Sciatic nerve (tissue), 2 donors: ENCODE measurements around the gene CNR1. TPM values are rescaled to one million over a fixed set of nuclear protein-coding genes. Genes with fewer than 3 reads are reported as not detected.

Experiments
- ATAC-seq: fragments of 200-7000 bp; cut with Tn5 transposase; one replicate; pipeline ENCODE4 v1.9.1; 2020; ENCODE audit warnings: mild to moderate bottlenecking, moderate library complexity
- DNase-seq: peaks from one replicate; pipeline ENCODE4 v3.0.0-alpha.2; 2020; ENCODE audit warnings: low spot score
- intact Hi-C: fragments of 100-400 bp; cut with DNase I; formaldehyde crosslinking; loops from one replicate; pipeline ENCODE4 v1.14.2; 2022
- total RNA-seq: library from RNA; stranded (reverse); fragmentation: NEBNext Ultra II Directional; extraction: Animal tissue kit (Norgen Biotek cat#: 25700); gene quantifications from one replicate; pipeline ENCODE4 v1.2.1, GENCODE V29; 2021
- donor health status: DM: no; HTN: no; CAD: no.
- donor health status: DM: no; HTN: no; CAD: no.

CNR1 gene
- total RNA-seq, 1 donor from 2014 or later = 3.5 TPM

DNA sequence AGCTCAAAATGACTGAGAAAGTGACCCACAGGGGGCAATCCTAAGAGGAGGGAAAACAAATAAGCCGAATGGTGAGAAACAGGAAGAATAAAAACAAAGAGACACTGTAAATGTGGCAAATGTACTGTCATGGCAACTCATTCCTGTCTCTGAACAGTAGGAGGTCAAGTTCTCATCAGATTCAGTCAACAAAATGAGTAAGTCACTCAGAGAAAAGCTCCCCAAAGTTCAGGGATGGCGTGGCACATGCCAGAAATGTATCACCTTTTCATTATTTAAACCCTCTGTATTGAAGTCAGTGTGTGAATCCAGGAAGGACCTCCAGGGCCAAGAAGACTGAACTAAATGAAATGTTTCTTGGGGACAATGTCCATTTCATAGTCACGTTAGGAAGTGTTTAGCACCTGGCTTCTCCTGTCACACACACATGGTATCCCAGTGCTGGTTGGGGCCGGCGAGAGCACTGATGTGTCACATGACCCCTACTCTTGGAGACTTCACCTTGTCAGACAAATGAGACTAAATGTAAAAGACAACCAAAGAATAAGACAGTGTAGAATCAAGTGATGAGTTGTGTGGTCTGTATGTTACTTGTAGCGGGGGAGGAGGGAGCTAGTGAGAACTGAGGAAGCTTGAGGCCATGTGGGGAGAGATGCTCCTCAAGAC, 20.7 kb downstream of the CNR1 start:
- ATAC-seq = no peak
- intact Hi-C loops = no loop called here

DNA sequence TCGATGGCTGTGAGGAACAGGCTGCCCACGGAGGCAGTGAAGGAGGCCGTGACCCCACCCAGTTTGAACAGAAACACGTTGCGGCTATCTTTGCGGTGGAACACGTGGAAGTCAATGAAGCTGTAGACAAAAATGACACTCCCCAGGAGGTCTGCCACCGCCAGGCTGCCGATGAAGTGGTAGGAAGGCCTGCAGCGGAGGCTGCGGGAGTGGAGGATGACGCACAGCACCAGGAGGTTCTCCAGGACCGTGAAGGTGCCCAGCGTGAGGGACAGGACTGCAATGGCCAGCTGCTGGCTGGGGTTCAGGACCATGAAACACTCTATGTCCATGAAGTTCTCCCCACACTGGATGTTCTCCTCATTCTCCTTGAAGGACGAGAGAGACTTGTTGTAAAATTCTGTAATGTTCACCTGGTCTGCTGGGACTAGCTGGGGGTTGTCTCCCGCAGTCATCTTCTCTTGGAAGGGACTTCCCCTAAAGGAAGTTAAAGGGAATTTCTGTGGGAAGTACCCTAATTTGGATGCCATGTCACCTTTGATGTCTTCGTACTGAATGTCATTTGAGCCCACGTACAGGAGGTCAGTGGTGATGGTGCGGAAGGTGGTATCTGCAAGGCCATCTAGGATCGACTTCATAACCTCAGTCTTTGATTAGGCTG, 21.4 kb downstream of the CNR1 start:
- ATAC-seq (no peak), DNase-seq (no peak)
- intact Hi-C loops = no loop called here

More for the DNA sequence above, 20.7 kb downstream of the CNR1 start:
- no peak for DNase-seq

DNA sequence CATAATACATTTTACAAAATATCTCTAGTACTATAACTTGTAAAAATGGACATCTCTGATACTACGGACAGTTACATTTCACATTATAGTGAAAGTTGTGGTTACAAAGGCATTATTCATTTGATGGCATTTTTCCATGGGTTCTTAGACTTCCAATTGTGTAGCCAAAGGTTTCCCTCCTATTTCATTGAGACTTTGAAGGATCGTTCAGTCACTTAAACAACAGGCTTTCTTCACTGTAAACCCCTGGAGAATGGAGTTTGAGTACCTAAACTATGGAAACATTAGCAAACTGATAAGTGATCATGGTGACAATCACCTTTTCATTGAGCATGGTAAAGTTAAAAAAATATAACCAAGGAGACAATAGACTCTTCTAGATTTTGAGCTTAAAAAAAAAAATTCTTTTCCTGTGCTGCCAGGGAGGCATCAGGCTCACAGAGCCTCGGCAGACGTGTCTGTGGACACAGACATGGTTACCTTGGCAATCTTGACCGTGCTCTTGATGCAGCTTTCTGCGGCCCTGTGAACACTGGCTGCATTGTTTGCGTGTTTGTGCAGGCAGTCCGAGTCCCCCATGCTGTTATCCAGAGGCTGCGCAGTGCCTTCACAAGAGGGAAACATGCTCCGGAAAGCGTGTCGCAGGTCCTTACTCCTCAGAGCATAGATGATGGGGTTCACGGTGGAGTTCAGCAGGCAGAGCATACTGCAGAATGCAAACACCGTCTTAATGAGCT, 22.6 kb downstream of the CNR1 start:
- ATAC-seq = no peak
- intact Hi-C loops = no loop called here
- no peak for DNase-seq

DNA sequence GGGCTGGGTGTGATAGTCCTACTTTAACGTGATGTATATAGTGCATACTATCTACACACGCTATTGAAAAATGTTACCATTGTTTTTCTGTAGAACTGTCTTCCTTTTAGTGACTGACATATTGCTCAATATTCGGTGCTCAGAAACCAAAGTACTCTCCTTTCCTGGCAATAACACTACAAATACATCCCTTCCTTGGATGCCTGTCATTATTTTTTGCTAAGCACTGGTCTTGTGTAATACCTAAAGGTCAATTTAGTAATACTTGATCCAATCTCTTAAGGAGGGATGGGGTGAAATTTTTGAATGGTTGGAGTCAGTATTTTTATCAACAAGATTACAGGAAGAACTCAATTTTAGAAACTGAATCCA, 23.9 kb downstream of the CNR1 start:
- no peak for ATAC-seq

DNA sequence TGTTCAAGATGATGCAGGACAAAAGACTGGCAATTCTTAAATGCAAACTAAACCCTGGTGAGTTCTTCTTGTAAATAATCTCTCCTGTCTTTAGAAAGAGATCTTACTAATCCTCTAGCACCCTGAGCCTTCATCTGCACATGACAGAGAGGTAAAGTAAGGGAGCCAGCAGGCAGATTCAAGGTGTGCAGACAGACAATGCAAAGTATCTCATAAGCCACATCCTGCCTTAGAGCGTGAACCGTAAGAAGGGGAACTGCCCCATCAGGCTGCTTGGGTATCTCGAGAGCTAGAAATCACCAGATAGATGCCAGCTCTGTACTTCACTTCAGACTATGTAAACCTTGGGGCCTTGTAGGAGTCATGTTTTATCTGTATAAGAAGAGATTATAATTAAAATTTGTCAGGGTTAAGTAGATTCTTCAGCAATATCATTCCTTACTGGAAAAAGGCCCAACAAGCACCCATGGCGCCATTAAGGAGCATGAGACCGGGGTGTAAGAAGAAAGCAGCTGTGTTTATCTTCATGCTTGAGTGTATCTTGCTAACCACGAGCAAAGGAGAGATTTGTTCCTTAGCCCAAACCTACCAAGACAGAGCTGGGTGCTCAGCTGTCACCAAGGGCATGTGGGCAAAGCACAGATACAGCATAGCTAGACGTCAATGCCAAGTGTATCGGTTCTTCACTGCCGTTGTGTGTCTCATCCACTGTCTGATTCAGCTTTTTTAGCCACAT, 24.4 kb downstream of the CNR1 start:
- intact Hi-C loops = no loop called here
- ATAC-seq = no peak
- no peak for DNase-seq

More for the DNA sequence above, 23.9 kb downstream of the CNR1 start:
- DNase-seq = no peak
- intact Hi-C loops = no loop called here

DNA sequence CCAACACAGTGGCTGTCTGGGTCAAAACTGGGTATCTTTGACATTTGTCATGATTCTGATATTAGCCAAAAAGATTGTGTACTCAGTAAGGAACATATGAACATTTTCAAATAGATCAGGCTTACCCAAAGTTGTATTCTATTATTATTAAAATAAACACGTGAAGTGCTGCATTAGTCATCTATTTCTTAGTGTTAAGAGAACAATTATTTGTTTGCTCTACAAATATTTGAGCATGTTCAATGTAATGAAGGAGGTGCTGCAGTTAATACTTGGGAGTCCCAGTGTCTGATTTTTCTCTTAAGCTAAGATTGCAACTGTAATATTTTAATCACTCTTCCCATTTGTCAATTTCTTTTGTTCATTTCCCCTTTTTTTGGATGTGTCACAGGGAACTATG, 28.2 kb downstream of the CNR1 start:
- intact Hi-C loops = no loop called here
- ATAC-seq = no peak
- no peak for DNase-seq

DNA sequence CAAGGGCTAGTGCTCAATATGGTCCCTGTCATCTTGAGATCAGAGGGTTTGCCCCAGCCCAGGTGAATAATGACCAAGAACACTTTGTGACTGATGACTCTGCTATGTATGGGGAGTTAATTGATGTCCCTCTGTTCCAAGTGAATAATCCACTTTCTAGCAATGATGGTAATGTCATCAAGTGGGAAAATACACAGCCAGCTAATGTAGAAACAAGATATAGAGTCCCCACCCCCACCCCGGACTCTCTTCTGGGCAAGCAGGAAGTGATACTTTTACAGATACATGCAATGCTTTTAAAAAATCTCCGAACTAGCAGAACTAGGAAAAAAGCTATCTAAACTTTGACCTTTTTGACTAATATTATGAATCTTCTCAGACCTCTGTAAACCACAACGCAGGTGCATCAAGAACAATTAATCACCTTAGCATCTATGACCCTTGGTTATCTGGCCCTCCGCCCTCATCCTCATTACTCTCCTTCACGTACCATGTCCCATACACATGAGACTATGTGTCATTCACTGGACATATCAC, 30.5 kb downstream of the CNR1 start:
- intact Hi-C loops = no loop called here
- ATAC-seq (no peak), DNase-seq (no peak)

DNA sequence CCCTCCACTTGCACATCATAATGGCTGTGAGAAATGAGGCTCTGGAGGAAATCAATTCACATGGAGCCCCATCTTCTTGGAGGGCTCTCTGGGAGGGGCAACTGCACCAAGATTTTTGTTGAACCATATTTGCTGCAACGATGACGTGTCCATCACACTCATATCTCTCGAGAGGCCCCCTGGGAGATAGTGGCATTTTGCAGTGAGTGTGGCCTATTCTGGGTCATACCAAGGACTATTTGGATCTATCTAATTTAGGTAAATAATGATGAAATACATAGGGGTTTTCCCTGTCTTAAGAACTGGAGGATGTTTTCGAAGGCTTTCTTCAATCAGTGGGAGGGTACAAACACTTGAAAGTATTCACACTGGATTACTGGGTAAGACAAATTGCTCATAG, 31.6 kb downstream of the CNR1 start:
- ATAC-seq (no peak), DNase-seq (no peak)
- intact Hi-C loops = no loop called here

DNA sequence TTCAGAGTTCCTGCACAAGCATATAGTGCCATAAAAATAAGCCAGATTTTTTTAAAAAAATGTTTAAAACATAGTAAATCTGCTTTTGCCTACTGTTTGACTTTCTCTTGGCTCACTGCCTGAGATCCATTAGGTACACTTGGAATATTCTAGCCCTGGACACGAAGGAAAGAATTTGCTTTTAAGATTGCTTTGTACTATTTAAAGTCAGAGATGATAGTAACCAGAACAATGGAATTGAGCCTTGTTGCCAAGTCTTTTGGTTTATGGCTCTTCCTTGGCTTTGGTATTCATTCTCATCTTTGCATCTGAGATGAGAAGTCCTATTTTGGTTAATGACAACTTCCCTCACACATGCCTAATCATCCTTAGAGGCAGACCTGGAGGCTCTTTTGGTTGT, 32.4 kb downstream of the CNR1 start:
- ATAC-seq (no peak), DNase-seq (no peak)
- intact Hi-C loops = no loop called here

DNA sequence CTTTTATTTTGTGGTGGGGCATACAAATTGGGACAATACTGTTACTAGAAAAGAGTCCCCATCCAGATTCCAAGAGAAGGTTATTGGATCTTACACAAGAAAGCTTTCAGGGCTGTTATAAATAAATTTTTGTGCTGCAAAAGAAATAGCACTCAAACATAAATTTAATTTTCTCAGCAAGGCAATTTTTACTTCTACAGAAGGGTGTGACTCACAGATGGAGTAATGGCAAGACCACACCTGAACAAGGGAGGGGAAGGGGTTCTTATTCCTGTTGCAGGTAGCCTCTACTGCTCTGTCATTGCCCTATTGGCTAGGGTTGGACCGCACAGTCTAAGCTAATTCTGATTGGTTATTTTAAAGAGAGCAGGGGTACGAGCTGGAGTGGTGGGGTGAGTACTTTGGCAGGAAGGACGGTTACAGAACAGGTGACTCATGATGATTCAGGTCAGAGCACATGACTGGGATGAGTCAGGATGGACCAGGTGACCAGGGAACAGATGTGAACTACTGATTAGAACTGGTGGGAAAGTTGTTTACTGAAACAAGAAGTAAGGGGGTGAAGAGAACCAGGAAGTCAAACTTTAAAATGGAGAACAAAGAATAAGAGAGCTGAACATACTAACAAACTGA, 41.1 kb downstream of the CNR1 start:
- ATAC-seq (no peak), DNase-seq (no peak)
- intact Hi-C loops = no loop called here

DNA sequence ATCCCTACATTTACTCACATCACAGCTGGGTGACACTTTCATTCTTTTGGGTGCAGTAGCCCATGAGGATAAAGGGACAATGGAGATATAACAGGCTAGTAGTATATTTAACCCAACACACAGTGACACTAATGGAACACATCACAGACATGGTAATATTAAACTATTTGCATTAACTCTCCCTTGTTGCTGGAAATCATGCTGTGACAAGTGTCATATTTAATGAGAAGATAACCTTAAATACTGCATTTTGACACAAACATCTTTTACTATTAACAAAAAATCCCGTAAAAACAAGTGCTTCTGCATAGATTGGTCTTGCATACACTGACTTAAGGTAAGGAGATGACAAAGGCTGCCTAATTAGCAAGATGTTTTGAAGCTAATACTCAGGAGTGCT, 45.5 kb downstream of the CNR1 start:
- intact Hi-C loops = no loop called here
- ATAC-seq (no peak), DNase-seq (no peak)

DNA sequence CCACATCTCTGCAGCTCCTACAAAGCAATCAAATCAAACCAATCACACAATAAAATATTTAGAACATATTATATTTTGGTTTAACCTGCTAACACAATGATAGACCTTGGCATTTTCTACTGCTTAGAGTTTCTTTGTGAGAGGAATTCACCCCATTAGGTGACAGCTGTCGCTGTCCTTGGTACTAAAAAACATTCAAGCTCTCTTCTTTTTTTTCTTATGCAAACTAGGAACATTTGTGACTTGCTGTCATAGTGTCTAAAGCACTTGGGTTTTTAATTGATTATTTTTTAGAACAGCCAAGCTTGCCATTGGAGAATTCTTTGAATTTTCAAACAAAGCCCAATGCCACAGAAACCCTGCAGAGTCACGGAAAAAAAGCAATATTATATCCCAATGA, 46.4 kb downstream of the CNR1 start:
- DNase-seq (no peak), ATAC-seq (no peak)
- intact Hi-C loops = no loop called here

DNA sequence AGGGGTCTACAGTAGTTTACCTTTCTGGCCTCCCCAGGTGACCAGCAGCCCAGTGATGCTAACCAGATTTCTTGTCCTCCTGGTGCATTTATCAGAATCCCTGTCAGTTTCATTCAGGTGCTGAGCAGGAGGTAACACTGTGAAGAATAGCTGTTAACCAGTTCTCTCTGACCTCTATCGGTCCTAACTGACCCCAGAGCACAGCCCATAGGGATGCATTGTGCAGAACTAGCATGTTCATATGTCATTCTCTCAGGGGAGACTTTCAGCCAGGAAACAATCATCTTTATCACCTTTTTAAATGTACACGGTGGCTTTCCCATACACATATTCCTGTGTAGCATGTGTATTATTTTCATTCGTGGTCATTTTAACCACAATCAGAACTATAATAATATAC, 49.9 kb downstream of the CNR1 start:
- ATAC-seq = no peak
- intact Hi-C loops = no loop called here
- DNase-seq = no peak

DNA sequence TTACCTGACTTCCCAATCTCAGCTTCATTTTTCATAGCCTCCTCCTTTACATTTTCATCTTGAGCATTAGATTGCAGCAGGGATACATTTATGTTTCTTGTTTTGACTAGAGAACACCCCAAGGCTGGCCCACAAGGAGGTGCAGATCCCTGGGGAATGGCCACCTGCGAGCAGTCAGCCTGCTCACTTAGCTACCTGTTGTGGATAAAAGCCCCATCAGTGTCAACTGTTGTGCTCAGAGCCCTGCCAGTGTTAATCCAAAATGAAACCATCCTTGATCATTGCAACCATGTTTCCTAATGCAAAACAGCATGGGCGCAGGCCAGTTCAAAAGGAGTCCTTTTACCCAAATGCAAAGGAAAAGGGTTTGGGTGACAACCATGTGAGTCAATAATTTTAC, 50.8 kb downstream of the CNR1 start:
- ATAC-seq (no peak), DNase-seq (no peak)
- intact Hi-C loops = no loop called here

DNA sequence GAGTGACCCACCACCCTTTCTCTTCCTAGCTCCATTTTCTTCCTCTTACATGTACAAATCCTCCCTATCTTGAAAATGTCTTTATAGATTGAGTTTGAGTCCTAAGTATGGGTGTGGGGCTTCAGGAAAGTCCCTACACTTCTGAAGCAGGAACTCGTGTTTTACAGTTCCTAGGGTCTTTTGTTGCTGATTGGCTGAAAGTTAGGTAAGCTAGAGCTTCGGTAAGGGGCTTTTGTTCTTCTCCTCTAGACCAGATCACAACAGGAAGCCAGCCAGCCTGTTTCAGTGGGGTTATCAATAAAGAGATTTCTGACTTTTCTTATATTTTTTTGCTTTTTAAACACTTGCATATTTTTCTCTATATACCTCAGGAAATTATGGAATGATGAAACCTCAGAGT, 51.3 kb downstream of the CNR1 start:
- intact Hi-C loops = no loop called here
- no peak for ATAC-seq

DNA sequence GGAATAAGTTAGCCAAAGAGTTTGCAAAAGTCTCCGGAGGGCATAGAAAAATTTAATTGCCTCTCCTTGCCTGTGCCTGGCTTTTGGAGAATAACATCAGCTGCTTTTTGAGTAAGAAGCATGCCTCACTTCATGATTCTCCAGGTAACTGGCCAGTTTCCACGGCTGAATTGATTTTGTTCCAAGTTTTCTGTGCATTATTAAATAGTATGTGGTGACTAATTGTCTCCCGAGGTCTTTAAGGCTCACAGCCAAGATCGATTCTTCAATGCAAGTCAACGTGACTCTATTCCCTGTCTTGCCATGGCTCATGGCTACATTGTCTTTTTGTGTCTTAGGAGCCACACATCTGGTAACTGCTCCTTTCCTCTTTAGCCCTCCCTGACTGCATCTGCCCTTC, 54.2 kb downstream of the CNR1 start:
- intact Hi-C loops = no loop called here
- ATAC-seq (no peak), DNase-seq (no peak)

More for the DNA sequence above, 51.3 kb downstream of the CNR1 start:
- DNase-seq = no peak

DNA sequence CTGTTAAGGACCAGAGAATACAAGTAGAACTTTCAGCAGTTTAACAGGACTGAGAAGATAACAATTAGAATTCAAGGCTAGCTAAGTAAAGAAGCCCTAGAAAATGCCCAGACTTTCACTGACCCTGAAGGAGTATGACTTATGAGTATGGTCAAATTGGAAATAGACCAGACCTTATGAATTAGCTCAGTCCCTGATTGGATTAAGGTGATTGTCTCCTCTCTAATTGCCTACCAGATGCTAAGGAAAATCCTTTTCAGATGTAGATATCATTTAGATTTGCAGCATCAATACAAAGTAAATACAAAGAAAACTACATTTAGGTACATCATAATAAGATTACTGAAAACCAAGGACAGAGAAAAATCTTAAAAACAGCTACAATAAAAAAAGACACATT, 58.9 kb downstream of the CNR1 start:
- no peak for ATAC-seq
- intact Hi-C loops = no loop called here
- DNase-seq = no peak

DNA sequence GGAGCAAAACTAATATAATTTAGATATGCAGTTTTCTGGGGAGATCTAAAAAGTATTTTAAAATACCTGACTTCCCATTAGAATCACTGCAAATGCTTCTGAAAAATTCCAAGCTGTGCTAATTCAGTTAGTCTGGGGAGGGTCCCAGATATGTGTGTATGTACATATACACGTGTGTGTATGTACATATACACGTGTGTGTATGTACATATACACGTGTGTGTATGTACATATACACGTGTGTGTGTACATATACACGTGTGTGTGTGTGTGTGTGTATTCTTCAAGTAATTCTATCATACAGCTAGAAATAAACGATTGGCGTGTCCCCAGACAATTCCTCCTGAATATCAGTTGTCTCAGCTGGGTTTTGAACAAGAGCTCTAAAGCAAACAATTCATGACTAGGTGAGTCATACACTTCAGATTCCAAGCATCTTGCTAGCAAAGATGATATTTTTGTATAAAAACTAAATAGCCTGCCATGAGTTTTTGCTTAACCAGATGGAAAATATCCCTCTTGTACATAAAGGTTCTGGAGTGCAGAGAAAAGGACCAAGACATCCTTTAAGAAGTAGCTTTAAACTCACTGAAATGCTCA, 60.3 kb downstream of the CNR1 start:
- intact Hi-C loops = no loop called here
- ATAC-seq (no peak), DNase-seq (no peak)
